Measurements from ENCODE around the gene CD47.

DNA sequence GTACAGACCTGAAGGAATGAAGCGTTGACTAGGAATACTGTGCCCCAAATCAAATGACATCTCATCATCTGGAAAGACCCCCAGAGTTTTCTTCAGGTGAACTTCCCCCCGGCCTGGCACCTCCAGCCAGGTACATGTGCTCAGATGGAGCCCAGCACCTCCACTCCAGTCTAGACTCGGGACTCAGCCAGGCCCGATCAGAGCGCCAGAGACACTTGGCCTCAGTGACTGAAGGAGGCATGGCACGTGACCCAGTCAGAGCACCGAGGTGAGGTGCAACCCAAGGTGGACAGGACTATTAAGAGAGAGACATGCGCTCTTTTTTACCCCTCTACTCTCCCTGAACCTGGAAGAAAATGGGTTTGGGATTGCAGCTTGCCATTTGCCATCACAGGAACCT lies 48.5 kb downstream of the CD47 start:
- TF ChIP-seq, protein P1, sequence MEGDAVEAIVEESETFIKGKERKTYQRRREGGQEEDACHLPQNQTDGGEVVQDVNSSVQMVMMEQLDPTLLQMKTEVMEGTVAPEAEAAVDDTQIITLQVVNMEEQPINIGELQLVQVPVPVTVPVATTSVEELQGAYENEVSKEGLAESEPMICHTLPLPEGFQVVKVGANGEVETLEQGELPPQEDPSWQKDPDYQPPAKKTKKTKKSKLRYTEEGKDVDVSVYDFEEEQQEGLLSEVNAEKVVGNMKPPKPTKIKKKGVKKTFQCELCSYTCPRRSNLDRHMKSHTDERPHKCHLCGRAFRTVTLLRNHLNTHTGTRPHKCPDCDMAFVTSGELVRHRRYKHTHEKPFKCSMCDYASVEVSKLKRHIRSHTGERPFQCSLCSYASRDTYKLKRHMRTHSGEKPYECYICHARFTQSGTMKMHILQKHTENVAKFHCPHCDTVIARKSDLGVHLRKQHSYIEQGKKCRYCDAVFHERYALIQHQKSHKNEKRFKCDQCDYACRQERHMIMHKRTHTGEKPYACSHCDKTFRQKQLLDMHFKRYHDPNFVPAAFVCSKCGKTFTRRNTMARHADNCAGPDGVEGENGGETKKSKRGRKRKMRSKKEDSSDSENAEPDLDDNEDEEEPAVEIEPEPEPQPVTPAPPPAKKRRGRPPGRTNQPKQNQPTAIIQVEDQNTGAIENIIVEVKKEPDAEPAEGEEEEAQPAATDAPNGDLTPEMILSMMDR (conservative IDR thresholded peaks at IDR 0.05; ENCODE audit: low read depth, low read length): no peak
- no peak for TF ChIP-seq EZH2 (IDR thresholded peaks at IDR 0.05; ENCODE audit: low read length, unreplicated experiment)
- no peak for TF ChIP-seq EZH2phosphoT487 (IDR thresholded peaks at IDR 0.05; ENCODE audit: borderline replicate concordance, low read length)

Data from PC-3 (cell line).